ENCODE results near the gene SLC2A1.

Gene SLC2A1

DNA sequence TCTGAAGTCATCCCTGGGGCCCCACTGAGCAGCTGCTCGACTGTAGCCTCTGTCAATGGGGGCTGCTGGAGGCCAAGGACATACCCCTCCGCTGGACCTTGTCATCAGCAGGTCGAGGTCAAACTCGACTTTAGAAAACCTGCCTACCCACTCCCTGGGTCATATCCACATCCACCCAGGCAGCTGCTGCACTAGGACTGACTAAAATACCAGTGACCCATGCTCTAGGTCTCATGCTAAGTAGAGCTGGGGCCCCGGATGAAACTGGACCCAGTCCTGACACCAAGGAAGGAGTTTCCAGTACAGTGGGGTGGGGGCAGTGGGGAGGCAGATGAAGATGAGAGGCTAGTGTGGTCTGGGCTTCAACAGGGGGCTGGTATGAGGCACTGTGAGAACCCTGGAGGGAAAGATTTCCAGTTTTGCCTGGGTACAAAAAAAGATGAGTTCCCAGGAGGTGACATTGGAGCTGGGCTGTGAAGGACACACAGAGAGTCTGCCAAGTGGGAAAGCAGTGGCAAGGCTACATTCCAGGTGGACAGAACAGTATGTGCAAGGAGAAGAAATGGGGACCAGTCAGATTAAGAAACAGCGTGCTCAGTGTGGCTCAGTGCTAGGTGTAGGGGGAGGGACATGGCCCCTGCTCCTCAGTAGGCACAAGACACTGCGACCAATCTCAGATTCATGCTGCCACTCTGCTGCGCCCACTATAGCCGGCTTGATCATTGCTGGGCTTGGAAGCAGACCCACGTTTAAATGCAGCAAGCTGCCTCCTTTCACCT is 12.4 kb downstream of the SLC2A1 start:
- peaks cover 66% of the 10 kb centered on the region for H3K79me2 ChIP-seq (ENCODE audit: low read length)
- H3K27me3 ChIP-seq (ENCODE audit: low read depth, low read length): no peaks in the 10 kb centered on the region
- no peak overlapping the region for H3K4me3 ChIP-seq (ENCODE audit: low read length)
- H4K20me1 ChIP-seq (ENCODE audit: insufficient read depth, low read length): peaks cover 63% of the 10 kb centered on the region
- H2AFZ ChIP-seq (ENCODE audit: low read depth, low read length): no peak overlapping the region
- no peak overlapping the region for H3K4me2 ChIP-seq (ENCODE audit: low read length)
- no peaks in the 10 kb centered on the region for H3K9me3 ChIP-seq (ENCODE audit: insufficient read depth, low read length)
- no peak overlapping the region for H3K9ac ChIP-seq (ENCODE audit: low read length)
- TF ChIP-seq, protein P1, sequence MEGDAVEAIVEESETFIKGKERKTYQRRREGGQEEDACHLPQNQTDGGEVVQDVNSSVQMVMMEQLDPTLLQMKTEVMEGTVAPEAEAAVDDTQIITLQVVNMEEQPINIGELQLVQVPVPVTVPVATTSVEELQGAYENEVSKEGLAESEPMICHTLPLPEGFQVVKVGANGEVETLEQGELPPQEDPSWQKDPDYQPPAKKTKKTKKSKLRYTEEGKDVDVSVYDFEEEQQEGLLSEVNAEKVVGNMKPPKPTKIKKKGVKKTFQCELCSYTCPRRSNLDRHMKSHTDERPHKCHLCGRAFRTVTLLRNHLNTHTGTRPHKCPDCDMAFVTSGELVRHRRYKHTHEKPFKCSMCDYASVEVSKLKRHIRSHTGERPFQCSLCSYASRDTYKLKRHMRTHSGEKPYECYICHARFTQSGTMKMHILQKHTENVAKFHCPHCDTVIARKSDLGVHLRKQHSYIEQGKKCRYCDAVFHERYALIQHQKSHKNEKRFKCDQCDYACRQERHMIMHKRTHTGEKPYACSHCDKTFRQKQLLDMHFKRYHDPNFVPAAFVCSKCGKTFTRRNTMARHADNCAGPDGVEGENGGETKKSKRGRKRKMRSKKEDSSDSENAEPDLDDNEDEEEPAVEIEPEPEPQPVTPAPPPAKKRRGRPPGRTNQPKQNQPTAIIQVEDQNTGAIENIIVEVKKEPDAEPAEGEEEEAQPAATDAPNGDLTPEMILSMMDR (IDR thresholded peaks at IDR 0.05; ENCODE audit: low read depth, low read length): no peak
- H3K27ac ChIP-seq (ENCODE audit: low read length): no peak overlapping the region
- H3K4me1 ChIP-seq (ENCODE audit: low read length): no peaks in the 10 kb centered on the region; the same call in 1 of the 2 replicates
- H3K36me3 ChIP-seq (replicated peaks; ENCODE audit: low read depth, low read length): peaks cover 30% of the 10 kb centered on the region

DNA sequence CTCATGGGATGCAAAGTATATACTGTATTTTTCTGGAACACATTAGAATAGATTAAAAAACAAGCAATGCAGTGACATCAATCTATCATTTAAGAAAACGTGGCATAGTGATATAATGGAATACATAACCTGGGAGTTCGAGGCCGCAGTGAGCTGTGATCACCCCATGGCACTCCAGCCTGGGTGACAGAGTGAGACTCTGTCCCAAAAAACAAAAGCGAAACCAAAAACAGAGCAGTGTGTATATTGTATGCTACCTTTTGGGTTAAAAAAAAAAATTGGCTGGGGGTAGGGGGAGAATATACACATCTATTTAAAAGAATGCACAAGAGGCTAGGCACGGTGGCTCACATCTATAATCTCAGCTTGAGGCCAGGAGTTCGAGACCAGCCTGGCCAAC is 13.5 kb downstream of the SLC2A1 start:
- TF ChIP-seq EZH2phosphoT487 (IDR thresholded peaks at IDR 0.05; ENCODE audit: low read depth): no peak
- TF ChIP-seq, protein P1 (IDR thresholded peaks at IDR 0.05; ENCODE audit: low read depth, low read length): no peak
- no peak overlapping the region for H3K4me2 ChIP-seq (ENCODE audit: low read length)
- no peaks in the 10 kb centered on the region; the same call in 1 of the 2 replicates for H3K4me1 ChIP-seq (ENCODE audit: low read length)
- H3K27ac ChIP-seq (ENCODE audit: low read length): no peak overlapping the region
- H3K36me3 ChIP-seq (replicated peaks; ENCODE audit: low read depth, low read length): peaks cover 27% of the 10 kb centered on the region
- H2AFZ ChIP-seq (ENCODE audit: low read depth, low read length): no peak overlapping the region
- no peaks in the 10 kb centered on the region for H3K9me3 ChIP-seq (ENCODE audit: insufficient read depth, low read length)
- peaks cover 53% of the 10 kb centered on the region for H4K20me1 ChIP-seq (ENCODE audit: insufficient read depth, low read length)
- no peak overlapping the region for H3K4me3 ChIP-seq (ENCODE audit: low read length)
- H3K79me2 ChIP-seq (ENCODE audit: low read length): peaks cover 56% of the 10 kb centered on the region
- no peaks in the 10 kb centered on the region for H3K27me3 ChIP-seq (ENCODE audit: low read depth, low read length)
- no peak overlapping the region for H3K9ac ChIP-seq (ENCODE audit: low read length)

DNA sequence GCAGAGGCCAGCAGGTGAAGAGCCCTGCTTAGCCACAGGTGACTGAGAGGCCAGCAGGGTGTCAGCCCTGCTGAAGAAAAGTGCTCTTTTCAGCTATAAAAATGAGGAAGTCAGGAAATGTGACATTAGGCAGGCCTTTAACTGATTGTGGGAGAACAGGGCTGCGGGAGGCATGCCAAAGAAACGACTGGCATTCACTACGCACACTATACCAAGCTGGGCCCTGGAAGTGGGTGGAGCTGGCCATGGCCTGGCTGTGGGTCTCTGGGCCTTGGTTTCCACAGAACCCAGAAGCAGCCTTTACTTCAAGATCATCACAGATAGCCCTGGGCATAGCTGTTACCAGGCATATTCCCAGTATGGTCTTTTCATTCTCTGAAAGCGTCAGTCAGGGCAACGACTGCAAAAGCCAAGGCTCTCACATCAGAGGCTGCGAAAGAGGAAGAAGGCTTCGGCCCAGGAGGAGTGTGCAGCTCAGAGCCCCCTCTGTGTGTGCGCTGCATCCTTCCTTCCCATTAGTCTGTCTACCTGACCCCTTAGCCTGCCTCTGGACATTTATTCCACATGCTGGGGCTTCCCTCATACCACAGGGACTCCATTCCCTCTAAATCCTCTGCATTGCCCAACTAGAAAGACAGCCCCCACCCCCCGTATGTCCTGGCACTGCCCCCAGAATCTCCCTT is 14.3 kb downstream of the SLC2A1 start:
- TF ChIP-seq, protein P1 (IDR thresholded peaks at IDR 0.05; ENCODE audit: low read depth, low read length): no peak
- no peak for TF ChIP-seq EZH2phosphoT487 (IDR thresholded peaks at IDR 0.05; ENCODE audit: low read depth)
- Histone ChIP-seq H2AFZ (ENCODE audit: low read depth, low read length) (no peak overlapping the region), H3K27me3 (ENCODE audit: low read depth, low read length) (no peaks in the 10 kb centered on the region), H3K9me3 (ENCODE audit: insufficient read depth, low read length) (no peaks in the 10 kb centered on the region), H3K9ac (ENCODE audit: low read length) (no peak overlapping the region), H3K4me3 (ENCODE audit: low read length) (no peak overlapping the region), H3K36me3 (replicated peaks; ENCODE audit: low read depth, low read length) (peaks cover 28% of the 10 kb centered on the region), H3K79me2 (ENCODE audit: low read length) (peaks cover 48% of the 10 kb centered on the region), H3K4me1 (ENCODE audit: low read length) (no peaks in the 10 kb centered on the region; the same call in 1 of the 2 replicates), H3K27ac (ENCODE audit: low read length) (no peak overlapping the region), H4K20me1 (ENCODE audit: insufficient read depth, low read length) (peaks cover 46% of the 10 kb centered on the region), H3K4me2 (ENCODE audit: low read length) (no peak overlapping the region)

DNA sequence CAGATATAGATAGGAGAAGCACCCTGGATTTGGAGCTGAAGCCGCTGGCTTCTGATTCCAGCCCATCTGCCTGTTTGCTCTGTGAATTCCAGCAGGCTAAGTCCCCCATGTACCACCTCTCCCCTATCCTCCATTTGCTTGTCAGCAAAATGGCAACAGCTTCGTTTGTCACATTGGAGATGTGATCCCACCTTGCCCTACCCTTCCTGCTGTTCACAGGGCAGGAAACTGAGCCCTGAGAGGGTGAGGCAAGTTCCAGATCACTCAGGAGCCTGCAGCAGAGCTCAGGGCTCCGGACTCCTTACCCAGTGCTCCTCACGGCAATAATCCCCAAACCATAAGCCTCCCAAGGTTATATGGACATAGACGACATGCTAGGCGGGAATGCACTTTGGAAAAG is 14.9 kb downstream of the SLC2A1 start:
- Histone ChIP-seq H2AFZ (ENCODE audit: low read depth, low read length) (no peak overlapping the region), H3K9me3 (ENCODE audit: insufficient read depth, low read length) (no peaks in the 10 kb centered on the region), H3K36me3 (replicated peaks; ENCODE audit: low read depth, low read length) (peaks cover 33% of the 10 kb centered on the region), H3K4me2 (ENCODE audit: low read length) (no peak overlapping the region), H3K79me2 (ENCODE audit: low read length) (peaks cover 43% of the 10 kb centered on the region), H3K27ac (ENCODE audit: low read length) (no peak overlapping the region), H3K9ac (ENCODE audit: low read length) (no peak overlapping the region), H3K4me1 (ENCODE audit: low read length) (peaks cover under 1% of the 10 kb centered on the region; the same call in 1 of the 2 replicates), H3K27me3 (ENCODE audit: low read depth, low read length) (no peaks in the 10 kb centered on the region), H3K4me3 (ENCODE audit: low read length) (no peak overlapping the region), H4K20me1 (ENCODE audit: insufficient read depth, low read length) (peaks cover 44% of the 10 kb centered on the region)
- TF ChIP-seq EZH2phosphoT487 (IDR thresholded peaks at IDR 0.05; ENCODE audit: low read depth): no peak
- TF ChIP-seq, protein P1 (IDR thresholded peaks at IDR 0.05; ENCODE audit: low read depth, low read length): no peak

All from OCI-LY3 (cell line).